Embryonic facial prominence (tissue), 1 donor: Measurements from ENCODE around the gene SF1.
A peak's percentile ranks its signal among the peaks of the same experiment; 100 is the strongest.

ENCODE experiments used
- DNase-seq: peaks from one replicate; pipeline ENCODE4 v3.0.0-alpha.2; 2016; ENCODE audit errors: extremely low spot score

Gene SF1

GRCh38 chr11:64723117-64723906 lies 55.0 kb downstream of the SF1 start, which contains the start of gene NRXN2:
Gene NRXN2, minus strand, starts transcription at chr11:64723197. Its CDS starts 9,498 bp downstream, at chr11:64713699.
- peak; percentile 46 for DNase-seq

- no peak for DNase-seq
Observed at GRCh38 chr11:64722141-64723065, 55.9 kb downstream of the SF1 start.

- no peak for DNase-seq
Observed at GRCh38 chr11:64721359-64721699, 57.0 kb downstream of the SF1 start.

- no peak for DNase-seq
Observed at GRCh38 chr11:64720640-64721358, 57.5 kb downstream of the SF1 start.

- no peak for DNase-seq
Observed at GRCh38 chr11:64720167-64720566, 58.2 kb downstream of the SF1 start.

- DNase-seq, result no peak
Observed at GRCh38 chr11:64719406-64719805, 58.9 kb downstream of the SF1 start.

- no peak for DNase-seq
Observed at GRCh38 chr11:64718780-64719124, 59.6 kb downstream of the SF1 start.

GRCh38 chr11:64718084-64718779 lies 60.1 kb downstream of the SF1 start:
- DNase-seq, result no peak

- DNase-seq, result no peak
Observed at GRCh38 chr11:64717268-64717578, 61.1 kb downstream of the SF1 start.

- no peak for DNase-seq
Observed at GRCh38 chr11:64716473-64717267, 61.7 kb downstream of the SF1 start.

GRCh38 chr11:64715756-64716472 lies 62.4 kb downstream of the SF1 start:
- no peak for DNase-seq

- no peak for DNase-seq
Observed at GRCh38 chr11:64715110-64715509, 63.2 kb downstream of the SF1 start.

GRCh38 chr11:64714666-64715065 lies 63.7 kb downstream of the SF1 start:
- DNase-seq, result no peak
